Astrocyte (in vitro differentiated cells and primary cell): ENCODE data around the gene PRAMEF13.

Experiments
- EZH2 ChIP-seq: IDR thresholded peaks from 2 replicates; pipeline ENCODE4 v1.6.1; 2012; ENCODE audit warnings: mild to moderate bottlenecking, low read length, inconsistent platforms; ENCODE audit not compliant: insufficient read depth
- TF ChIP-seq, protein P1 (sequence below): IDR thresholded peaks from 2 replicates; pipeline ENCODE4 v1.5.1; 2011; ENCODE audit warnings: low read depth, mild to moderate bottlenecking, inconsistent platforms, low read length, moderate library complexity; ENCODE audit not compliant: insufficient read depth

GRCh38 chr1:13224480-13225060 lies 23.4 kb upstream of the PRAMEF13 start:
- TF ChIP-seq, protein P1, sequence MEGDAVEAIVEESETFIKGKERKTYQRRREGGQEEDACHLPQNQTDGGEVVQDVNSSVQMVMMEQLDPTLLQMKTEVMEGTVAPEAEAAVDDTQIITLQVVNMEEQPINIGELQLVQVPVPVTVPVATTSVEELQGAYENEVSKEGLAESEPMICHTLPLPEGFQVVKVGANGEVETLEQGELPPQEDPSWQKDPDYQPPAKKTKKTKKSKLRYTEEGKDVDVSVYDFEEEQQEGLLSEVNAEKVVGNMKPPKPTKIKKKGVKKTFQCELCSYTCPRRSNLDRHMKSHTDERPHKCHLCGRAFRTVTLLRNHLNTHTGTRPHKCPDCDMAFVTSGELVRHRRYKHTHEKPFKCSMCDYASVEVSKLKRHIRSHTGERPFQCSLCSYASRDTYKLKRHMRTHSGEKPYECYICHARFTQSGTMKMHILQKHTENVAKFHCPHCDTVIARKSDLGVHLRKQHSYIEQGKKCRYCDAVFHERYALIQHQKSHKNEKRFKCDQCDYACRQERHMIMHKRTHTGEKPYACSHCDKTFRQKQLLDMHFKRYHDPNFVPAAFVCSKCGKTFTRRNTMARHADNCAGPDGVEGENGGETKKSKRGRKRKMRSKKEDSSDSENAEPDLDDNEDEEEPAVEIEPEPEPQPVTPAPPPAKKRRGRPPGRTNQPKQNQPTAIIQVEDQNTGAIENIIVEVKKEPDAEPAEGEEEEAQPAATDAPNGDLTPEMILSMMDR: no peak
- TF ChIP-seq EZH2: no peak
